EL (cell line): ENCODE measurements around the gene FERMT1.
"Not testable (repeated sequence)": the region's sequence is repeated elsewhere in the genome, so short reads cannot be mapped to it uniquely, and the experiment has no call there.

Source experiments
- DNase-seq: peaks from one replicate; pipeline ENCODE4 v3.0.0-alpha.2; 2016

The FERMT1 gene

DNA sequence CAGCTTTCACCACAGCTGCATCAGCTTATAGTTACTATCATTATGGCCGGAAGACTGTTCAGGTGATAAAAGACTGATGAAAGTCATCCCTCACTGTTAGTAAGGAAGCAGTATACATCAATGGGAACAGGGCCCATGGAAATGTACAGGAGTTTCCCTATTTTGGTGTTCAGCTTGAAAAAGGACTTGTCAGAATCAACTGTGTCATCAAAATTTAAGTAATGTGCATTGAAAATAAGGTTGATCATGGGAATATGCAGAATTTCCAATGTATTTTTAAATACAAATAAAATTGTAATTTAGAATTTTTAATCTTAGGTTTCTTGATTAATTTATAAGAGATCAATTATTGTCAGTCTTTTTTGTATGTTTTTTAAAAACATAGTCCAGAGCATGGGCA lies 85.7 kb downstream of the FERMT1 start:
- DNase-seq: no peak

DNA sequence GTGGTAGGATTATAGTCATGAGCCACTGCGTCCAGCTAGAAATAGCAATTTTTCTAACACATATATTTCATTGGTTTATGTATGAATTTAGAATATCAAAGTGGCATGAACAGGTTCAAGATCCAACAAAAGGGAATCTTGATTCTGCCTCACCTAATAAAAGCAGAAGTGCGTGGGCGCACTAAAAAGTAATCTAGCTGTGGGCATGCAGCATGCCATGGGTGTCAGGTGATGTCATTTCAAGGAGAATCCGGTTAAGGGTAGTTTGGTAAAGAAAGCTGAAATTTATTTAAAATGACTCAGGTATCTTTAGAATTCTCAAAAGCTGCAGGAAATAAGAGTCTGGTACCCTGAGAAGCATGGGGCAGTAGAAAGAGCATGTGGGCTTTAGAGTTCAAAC lies 86.6 kb downstream of the FERMT1 start:
- no peak for DNase-seq

DNA sequence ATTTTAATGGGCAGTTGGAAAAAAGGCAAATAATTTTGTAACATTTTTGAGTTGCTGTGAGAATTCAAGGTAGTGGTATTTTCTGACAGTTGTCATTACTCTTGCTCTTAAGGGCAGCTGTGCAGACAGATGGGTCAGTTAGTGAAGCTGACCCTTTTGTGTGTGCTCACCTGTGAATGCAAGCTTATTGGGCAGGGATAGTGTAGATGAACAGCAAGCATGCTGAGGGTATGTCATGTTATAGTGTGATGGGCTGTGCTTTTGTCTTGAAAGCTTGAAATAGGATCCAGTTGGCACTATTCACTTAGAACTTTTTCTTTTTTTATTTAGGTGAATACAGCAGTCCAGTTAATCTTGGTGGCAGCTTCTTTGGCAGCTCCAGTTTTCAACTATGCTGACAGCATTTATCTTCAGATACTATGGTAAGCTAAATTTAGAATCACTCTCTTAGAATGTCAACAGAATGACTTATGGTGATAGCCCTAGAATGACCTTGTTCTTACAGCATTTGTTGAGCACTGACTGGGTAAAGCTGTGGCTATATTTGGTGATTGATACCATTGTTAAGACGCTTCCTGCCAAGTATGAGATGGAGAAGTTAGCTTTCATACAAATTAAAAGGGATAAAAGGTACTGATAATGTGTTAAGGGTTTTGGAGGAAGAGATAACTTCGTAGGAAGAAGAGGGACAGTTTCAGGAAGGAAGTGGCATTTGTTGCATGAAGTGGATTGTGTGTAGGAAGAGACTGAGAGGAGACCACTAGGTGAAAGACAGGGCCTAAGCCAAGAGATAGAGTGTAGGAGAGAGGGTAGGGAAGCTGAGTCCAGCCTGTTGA lies 88.5 kb downstream of the FERMT1 start:
- DNase-seq: no peak

DNA sequence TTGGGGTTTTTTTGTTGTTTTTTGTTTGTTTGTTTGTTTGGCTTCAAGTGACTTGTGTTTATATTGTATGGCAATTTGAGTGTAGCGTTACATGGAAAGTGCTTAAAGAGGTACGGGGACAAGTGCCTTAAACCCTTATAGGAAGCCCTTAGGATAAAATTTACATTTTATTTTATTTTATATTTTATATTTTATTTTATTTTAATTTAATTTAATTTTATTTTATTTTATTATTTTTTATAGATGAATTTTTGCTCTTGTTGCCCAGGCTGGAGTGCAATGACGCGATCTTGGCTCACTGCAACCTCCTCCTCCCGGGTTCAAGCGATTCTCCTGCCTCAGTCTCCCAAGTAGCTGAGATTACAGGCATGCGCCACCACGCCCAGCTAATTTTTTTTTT lies 89.9 kb downstream of the FERMT1 start:
- DNase-seq: not testable (repeated sequence)

DNA sequence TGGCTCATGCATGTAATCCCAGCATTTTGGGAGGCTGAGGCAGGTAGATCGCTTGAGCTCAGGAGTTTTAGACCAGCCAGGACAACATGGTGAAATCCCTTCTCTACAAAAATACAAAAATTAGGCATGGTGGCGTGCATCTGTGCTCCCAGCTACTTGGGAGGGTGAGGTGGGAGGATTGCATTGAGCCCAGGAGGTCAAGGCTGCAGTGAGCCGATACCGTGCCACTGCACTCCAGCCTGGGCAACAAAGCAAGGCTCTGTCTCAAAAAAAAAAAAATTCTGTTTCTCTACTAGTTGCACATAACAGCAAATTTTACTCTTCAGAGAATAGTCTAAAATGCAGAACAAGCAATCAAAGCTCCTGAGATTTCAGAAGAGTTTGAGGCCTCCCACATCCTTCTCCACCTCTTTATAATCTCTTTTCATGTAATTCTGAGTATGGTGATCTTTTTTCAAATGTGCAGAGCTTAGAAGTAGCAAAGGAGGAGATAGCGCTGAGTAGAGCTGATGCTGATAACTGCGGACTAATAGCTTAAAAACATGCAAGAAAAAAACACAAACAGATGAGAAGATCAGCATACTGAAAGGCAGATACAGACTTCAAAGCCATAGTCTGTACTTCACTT lies 92.3 kb downstream of the FERMT1 start:
- no peak for DNase-seq

DNA sequence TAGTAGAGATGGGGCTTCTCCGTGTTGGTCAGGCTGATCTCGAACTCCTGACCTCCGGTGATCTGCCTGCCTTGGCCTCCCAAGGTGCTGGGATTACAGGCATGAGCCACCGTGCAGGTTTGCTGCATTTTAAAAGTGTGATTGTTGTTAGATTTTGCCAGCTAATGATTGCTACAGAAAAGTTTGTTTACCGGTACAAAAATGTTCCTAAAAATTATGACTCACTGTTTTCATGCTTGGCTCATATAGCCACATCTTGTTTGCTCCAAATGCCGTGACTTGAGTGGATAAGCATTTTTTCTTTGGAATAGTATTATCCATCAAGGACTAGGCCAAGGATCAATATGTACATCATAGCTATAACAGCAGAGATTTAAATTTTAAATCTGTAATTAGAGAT lies 93.3 kb downstream of the FERMT1 start:
- DNase-seq: no peak

DNA sequence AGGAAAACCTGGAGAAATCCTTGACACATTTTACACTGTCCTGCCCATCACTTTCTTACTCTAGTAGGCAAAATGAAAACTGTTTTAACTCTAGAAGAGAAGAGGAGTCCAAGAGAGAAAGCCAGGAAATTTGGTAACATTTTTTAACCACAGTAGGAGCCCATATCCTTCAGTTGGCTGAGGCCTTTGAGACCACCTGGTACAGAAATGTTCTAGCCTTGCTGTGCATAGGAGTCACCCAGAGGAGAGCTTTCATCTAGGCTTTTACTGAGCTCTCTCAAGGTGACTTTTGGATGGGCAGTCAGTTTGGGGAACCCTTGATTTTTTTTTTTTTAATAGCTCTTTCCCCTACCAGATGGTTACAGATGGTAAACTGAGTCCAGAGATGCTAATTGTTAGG lies 94.0 kb downstream of the FERMT1 start:
- no peak for DNase-seq

DNA sequence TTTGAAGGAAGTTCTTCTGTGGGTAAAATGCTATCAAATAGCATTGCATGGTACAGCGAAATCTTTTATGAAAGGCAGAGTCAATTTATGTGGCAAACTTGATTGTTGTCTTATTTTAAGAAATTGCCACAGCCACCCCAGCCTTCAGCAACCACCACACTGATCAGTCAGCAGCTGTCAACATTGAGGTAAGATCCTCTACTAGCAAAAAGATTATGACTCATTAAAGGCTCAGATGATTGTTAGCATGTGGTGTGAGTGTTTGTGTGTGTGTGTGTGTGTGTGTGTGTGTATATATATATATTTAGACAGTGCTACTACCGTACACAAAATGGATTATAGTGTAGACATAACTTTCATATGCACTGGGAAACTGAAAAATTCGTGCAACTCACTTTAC lies 96.8 kb downstream of the FERMT1 start:
- DNase-seq: peak; percentile 27
